GM18519 (cell line): ENCODE measurements around the gene AGAP1.

Experiments used
- ATAC-seq: cut with Tn5 transposase; IDR thresholded peaks from one replicate; pipeline ENCODE4 v1.9.1; 2021; ENCODE audit warnings: mild to moderate bottlenecking, moderate library complexity; ENCODE audit not compliant: unreplicated experiment, low FRiP score

The AGAP1 gene

DNA sequence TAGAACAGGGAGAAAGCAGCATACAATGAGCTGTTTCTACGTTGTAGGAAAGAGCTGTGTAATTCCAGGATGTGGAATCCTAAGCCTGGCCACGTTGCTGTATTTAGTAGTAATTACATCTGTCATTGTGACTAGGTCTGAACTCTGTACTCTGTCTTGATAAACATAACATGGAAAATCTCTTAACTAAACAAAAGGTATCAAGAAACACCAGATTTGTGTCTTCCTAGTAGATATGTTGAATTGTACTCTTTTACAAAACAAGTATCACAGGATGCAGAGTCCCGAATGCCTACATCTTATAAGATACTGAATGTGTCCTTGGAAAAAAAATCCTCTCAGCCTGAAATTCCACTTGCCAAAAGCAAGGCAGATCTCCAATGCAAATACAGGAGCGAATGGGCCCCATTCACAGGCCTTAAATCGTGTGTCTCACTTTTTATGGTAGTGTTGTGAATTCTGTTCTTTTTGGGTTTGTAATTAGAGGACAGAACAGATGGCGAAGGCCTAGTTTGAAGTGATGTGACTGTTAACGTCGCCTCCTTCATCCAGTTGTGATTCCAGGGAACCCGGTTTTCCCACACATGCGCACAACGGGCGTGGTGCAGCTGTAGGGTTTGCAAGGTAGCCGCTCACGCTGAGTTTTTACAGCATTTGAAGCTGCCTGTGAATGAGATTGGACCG lies 427.8 kb downstream of the AGAP1 start:
- no peak for ATAC-seq

DNA sequence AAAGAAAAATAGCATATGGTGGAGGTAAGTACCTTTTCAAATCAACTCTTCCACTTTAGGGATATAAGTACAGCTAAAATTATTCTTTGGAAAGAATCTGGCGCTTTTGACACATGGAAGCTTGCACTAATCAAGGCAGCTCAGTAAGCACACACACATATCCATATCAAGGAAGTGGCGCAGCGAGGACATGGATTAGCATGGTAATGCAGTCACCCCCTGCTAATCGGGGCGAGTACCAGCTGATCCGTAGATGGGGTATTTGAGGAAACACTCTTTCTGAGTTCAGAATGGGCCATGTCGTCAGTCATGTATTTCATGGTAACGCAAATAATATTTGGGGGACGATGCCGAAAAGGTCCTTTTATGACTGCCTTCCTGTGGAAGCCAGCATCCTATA lies 429.0 kb downstream of the AGAP1 start:
- ATAC-seq, result no peak

DNA sequence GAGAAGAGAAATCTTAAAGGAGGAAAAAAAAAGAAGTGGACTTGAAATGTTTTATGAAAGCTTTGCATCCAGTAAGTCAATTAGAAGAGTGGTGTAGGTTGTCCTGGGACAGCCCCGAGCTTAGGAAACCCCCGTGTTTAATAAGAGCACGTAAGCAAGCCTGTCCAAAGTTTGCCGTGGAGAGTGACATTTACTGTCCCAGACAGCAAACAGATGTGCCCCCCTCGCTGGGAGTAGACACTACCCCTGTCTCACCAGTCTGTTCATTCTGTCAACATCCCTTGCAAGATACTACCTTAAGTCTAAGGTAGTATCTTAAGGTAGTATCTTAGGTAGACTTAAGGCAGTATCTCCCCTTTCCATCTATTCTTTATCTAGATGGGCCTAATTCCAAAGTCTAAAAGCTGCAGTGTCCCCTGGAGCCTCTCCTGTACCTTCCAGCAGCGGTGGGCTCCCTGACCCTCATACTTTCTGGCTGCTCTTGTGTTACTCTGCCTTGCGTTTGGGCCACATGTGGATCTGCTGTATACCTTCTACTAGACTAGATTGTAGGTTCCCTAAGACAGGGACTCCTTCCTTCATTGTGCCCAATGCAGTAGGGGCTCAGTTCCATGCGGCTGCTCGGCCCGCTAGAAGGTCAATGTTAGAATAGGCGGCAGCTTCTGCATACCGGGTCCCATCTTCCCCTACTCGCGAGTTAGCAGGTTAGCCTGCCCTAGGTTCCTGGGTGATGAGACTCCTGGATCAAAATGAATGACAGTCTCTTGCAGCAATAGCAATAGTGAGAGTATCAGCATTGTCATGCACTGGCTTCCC lies 430.2 kb downstream of the AGAP1 start:
- no peak for ATAC-seq

DNA sequence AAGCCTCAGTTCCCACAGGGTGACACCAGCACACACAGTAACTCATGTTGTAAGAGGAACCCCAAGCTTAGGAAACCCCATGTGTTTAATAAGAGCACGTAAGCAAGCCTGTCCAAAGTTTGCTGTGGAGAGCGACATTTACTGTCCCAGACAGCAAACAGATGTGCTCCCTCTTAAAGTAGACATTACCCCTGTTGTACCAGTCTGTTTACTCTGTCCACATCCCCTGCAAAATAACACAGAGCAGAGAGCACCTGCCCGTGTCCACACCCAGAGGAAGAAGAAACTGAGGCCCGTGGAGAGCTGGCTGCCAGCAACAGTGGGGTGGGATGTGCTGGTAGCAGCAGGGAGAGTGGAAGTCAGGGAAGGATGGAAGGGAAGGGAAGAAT lies 430.8 kb downstream of the AGAP1 start:
- ATAC-seq, result no peak

DNA sequence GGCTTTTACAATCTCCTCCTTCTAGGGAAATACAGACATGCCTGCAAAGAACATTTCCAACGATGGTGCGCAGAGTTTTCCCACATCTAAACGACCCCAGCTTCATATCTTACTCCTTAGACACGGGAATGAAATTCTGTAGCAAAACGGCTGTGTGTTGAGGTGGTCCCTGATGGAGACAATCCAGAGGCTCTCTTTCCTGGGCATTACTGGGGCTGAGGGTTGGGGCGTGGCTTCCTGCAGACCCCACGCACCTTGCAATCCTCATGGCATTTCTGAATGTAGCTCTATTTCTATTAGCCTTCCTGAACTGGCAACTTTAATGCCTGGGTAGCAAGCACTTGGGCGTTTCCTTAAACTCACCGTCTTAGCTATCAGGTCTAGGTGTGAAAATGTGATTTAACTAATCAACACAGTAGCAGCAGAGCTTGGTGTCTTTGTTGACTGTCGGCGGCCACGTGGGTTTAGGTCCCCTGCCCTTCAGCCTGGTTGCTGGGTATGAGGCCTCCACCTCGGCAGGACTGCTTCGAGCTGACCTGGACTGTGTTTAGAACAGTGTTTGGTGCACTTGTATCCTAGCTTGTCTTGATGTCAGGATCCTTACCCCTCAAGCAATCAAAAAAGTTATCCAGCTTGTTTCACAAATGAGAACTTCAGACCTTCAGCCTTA lies 431.5 kb downstream of the AGAP1 start:
- ATAC-seq, result no peak

DNA sequence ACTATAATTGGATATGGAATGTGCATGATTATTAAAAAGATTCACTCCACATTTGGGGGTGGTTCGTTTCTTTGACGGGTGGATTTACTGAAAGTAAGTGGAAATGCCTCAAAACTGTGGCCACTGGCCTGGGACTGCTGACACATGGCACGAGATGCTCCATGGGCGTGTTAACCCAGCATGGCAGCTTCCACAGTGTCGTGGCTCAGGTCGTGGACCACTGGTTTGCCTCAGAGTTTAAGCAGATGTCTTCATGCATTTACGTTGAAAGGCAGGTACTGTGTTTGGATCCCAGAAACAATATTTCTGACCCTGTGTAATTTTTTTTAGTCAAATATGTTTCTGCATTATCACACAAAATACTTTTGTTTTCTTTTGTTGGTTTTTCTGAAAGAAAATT lies 432.4 kb downstream of the AGAP1 start:
- ATAC-seq, result no peak

DNA sequence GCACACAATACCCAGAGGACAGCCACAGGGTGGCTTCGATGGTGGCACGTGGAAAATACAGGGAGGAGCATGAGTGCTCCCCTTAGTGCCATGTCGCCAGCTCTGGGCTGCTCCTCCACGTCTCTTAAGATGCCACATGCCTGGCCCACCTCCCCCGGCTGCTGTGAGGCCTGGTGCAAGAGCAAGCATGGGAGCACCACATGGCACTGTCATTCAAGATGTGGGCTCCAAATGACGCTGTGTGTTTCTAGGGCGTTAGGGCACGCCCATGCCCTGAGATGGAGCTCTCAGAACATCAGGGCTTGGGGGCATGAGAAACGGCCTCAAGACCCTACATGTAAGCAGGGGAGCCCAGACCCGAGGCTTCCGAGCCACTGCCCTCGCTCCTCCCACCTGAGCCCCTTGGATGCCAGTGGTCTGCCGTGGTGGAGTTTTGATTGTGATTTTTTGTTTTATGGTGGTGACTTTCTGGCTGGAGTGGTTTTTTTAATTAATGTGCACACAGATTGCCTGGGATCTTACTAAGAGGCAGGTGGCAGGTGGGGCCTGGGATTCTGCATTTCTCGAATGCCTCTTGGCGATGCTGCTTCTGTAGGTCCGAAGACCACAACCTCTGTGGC lies 435.0 kb downstream of the AGAP1 start:
- no peak for ATAC-seq

DNA sequence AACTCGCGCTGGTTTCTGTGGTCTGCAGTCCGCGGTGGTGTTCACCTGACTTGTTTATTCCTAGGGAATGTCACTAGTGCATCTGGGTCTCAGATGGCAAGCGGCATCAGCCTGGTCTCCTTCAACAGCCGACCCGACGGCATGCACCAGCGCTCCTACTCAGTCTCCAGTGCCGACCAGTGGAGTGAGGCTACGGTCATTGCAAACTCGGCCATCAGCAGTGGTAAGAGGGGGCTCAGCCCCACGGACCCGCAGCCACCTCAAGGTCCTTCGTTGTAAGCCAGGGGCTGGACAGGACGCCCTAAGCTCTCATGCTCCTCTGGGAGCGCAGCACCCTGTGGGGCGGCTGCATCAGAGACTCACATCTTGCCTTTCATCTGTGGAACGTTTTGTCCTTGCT lies 436.9 kb downstream of the AGAP1 start:
- no peak for ATAC-seq

DNA sequence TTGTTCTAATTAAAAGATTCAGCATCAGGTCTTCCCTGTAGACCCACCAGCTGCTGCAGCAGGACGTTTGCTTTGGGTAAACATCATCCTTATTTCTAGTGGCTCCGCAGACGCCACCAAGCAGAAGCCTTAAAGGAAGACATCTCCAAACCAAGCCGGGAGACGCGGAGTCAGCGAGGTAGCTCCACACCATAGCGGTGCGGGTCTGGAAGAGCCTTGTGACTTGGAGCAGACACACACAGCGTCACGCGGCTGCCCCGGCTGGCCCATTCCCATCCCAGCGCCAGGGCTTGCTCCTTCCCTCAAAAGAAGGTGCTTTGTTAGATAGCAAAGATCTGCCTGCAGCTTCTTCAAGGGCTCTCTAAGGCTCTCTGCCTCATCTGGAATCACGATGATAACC lies 437.8 kb downstream of the AGAP1 start:
- ATAC-seq, result no peak

DNA sequence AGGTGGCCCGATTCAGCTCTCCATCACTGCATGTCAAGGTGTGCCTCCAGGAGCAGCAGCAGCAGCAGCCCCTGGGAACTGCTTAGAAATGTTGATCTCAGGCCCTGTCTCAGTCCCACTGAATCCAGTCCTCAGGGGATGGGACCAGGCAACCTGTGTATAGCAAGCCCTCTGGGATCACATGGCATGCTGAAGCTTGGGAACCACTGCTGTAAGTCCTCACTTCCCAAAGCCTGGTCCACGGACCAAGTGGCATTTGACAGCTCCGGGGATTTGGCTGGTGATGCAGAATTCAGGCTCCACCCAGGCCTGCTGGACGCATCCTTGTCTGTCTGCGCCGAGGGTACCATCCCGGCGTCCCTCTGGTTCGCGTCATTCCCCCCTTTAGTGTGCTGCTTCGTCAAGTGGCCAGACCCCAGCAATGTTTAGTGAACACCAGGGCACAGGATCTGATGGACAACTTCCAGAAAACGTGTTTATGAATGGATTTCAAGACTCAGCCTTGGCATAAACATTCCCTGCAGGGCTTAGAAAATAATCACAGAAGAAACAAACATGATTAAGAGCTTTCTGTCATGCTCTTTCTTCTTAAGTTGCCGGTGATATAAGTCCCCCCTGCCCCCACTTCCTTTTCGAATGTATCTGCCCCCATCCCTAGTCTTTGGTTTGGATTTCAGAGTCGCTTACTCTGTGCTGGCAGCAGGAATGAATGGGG lies 440.4 kb downstream of the AGAP1 start:
- no peak for ATAC-seq

DNA sequence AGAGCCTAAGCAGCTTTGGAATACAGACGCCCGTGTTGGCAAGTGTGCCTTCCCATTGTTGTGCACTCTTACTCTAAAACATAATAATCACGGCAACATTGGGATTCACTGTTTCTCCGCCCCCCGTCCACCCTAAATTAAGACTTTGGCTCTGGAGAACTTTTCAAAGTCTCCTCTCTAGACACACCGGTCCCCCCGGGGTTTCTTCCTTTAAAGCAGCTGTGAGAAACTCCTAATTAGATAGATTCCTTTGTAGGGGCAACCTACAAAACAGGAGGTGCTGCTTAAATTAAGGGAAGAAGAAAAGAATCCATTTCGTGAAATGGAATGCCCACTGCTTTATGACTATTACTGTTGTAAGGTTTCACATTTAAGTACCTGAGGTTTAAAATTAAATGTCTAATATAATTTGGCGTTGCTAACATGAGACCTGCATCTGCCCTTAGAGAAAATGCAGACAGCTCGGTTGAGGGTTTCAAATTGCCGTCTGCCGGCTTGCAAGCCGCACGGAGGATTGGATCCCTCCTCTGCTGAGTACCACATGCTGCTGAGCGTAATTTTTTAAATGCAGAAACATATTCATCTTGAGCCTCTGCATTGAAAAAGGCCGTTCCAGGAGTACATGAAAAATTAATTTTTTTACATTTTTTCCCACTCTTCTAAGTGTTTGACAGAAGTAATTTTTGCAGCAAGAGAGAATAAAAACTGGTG lies 441.1 kb downstream of the AGAP1 start:
- ATAC-seq, result no peak

DNA sequence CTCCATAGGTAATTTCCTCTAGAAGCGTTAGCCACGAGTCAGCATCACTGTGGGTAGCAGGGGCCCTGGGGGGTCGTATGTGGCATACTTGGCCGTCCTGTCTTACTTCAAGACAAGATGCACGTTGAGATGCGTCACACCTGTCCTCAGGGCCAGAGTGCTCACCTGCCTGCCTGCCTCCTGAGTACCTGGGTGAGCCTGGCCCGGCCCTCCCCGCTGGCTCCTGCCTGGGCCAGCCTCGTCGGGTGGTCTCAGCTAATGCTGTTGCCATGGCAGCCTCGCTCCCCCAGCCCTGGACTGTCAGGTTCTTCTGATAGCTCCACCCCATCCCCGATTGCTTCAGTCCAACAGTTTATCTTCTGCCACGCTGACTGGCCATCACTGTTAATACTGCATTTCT lies 441.9 kb downstream of the AGAP1 start:
- ATAC-seq, result no peak

DNA sequence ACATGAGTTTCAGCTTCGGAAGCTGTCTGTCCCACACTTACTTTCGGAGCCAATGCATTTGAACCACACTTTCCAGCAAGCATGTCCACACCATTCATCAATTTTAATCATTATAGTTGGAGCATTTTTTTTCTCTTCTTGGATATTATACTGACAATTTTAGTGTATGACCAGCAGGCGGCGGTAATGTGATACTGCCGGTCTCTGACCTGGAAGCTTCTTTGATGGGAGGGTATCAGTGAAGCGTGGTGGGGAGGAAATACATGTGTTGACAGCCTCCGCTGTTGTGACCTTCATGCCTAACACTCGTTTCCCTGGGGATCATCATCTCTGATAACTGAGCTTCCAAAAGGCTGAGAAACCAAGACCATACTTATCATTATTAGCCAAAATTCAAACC lies 442.6 kb downstream of the AGAP1 start:
- ATAC-seq, result no peak

DNA sequence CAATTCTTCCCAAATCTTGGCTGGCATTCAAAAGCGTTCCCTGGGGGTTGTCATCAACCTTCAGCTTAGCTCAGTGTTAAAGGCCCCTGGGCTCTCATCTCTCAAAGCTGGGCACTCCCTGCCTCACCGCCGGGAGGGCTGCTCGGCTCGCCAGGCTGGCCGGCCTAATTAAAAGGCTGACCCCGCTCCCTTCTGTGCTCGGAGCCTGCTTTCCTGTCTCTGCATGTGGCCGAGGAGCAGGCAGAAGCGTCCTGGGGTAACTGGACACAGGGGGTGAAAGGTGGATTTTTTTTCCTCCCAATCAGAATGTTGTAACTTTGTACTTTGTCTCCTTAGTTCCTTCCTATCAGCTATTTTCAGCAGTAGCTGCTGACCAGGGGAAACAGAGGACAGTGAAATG lies 443.2 kb downstream of the AGAP1 start:
- ATAC-seq, result no peak

DNA sequence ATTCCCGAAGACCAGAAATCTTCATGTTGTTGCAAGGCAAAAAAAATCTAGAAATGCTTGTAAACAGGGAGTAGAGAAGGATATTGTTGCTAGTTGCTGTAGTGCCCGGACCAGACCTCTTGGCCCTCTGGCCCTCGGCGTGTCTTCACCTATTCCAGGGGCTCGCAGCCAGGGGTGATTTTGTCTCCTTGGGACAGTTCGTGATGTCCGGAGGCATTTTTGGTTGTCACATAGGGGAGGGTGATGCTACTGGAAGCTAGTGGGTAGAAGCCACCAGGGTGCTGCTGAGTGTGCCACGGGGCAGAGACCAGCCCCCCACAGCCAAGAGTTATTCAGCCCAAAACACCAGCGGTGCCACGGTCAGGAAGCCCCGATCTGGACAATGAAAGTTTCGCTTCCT lies 443.7 kb downstream of the AGAP1 start:
- no peak for ATAC-seq

DNA sequence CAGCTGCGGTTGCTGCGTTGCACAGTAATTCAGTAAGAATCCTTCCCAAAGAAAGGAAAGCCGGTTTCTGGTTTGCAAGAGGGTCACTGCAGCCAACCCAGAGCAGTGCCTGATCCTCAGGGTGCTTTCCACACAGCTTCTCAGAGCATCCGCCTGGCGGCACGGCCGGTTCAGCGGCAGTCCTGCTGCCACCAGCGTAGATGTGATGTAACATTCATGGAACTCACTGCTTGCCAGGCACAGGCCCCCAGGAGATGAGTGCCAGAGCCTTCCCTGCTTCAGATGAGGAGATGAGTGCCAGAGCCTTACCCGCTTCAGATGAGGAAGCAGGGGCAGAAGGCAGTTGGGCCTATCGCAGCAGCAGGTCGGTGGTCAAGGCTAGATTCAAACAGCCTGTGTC lies 444.1 kb downstream of the AGAP1 start:
- no peak for ATAC-seq

DNA sequence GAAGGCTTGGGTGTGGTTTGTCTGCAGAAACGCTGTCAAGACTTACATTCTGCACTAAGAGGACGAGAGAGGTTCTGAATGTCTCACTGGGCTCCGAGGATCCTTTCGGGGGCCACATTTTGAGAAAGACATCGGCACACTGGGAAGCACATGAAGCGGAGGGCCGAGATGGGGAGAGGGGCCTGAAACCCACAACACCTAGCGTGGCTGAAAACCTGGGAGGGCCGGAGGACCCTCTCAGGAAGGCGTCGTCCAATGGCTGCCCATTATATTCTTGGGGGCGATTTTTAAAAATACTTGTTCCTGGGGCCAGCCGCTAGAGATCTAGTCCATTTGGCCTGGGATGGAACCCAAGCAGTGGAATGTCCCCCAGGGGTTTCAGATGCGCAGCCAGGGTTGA lies 444.8 kb downstream of the AGAP1 start:
- no peak for ATAC-seq

DNA sequence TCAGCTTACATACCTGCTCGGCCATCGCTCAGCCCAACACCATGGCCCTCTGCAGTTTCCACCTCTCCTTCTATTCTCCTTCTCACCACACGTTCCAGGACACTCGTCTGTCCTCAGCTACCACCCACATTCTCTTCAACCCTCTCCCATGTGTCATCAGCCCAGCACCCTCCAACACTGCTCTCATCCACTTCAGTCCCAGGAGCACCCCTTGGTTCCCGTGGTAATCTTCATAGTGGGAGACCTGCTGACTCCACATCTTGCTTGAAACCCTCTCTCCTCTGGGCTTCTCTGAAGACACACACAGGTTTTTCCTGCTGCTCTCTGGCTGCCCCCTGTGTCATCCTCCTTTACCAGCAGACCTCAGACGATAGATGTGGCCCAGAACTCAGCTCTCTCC lies 445.6 kb downstream of the AGAP1 start:
- no peak for ATAC-seq

DNA sequence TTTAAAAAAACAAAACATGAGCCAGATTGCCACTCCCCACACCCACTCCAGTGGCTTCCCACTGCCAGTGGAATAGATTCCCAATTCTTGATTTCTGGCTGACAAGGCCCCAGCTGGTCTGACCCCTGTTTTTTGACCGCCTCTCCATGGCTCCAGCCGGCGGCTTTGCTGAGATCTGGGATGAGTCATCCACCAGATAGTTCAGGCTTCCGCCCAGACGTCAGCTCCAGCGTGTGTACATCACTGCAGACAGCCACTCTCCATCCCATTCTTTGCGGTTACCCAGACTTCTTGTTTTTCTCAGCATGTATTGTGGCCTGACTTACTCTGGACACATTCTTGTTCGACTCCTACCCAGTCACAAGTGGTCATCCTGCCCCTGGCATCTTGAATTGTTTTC lies 446.5 kb downstream of the AGAP1 start:
- ATAC-seq, result no peak

DNA sequence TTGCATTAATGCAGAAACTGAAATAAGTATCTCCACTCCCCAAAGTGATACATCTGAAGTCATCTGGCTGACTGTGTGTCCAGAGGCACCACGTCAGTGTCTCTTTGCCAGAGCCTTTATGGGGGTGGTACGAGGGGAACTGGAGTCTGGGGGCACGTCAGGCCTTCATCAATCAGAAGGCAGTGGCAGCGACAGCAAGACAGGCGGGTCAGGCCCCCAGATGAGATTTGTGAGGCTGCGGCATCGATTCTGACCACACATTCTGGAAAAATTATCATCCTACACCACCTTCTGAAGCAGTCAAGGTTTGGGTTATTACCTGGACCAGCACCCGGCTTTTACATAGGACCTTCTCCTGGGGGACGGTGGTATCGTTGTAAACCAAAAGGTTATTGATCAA lies 450.7 kb downstream of the AGAP1 start:
- ATAC-seq, result no peak
